PFSK-1 (cell line): ENCODE results near the gene RBM6.

Source experiments
- FOXP2 ChIP-seq: optimal IDR thresholded peaks from 2 replicates; pipeline ENCODE3; 2011; ENCODE audit warnings: borderline replicate concordance, control low read depth, inconsistent platforms; ENCODE audit not compliant: insufficient read depth; ENCODE audit errors: extremely low read length, extremely low read depth
- POLR2AphosphoS5 ChIP-seq: IDR thresholded peaks from 2 replicates; pipeline ENCODE4 v1.6.1; 2012; ENCODE audit warnings: low read depth, mild to moderate bottlenecking, control low read depth, low read length, moderate library complexity
- REST ChIP-seq, 2 experiments: IDR thresholded peaks; 2 replicates each; pipeline versions ENCODE4 v1.6.1 to v1.8.0; 2011 to 2012; ENCODE audit warnings: low read depth in 2 of 2, low read length in 2 of 2, control low read depth in 1 of 2, inconsistent platforms in 1 of 2, mild to moderate bottlenecking in 1 of 2, moderate library complexity in 1 of 2; ENCODE audit not compliant: insufficient read depth in 1 of 2
- SIN3A ChIP-seq: IDR thresholded peaks from 2 replicates; pipeline ENCODE4 v1.6.1; 2012; ENCODE audit warnings: mild to moderate bottlenecking, low read length, moderate library complexity, borderline replicate concordance; ENCODE audit not compliant: insufficient read depth
- TAF1 ChIP-seq: IDR thresholded peaks from 2 replicates; pipeline ENCODE4 v1.6.1; 2012; ENCODE audit warnings: low read length, control low read depth, borderline replicate concordance; ENCODE audit not compliant: insufficient read depth

GRCh38 chr3:50028346-50028745, 88.4 kb downstream of the RBM6 start:
- no peak for TF ChIP-seq REST (IDR thresholded peaks at IDR 0.05; ENCODE audit: insufficient read depth in 1 of 2, low read depth in 2 of 2, low read length in 2 of 2)
- no peak for TF ChIP-seq POLR2AphosphoS5
- TF ChIP-seq SIN3A, result no peak
- TF ChIP-seq TAF1, result no peak
- TF ChIP-seq FOXP2, result no peak
